Measurements from ENCODE around the gene DIP2B. TPM values are rescaled to one million over a fixed set of nuclear protein-coding genes. Genes with fewer than 3 reads are reported as not detected.
"Not testable (repeated sequence)": the region's sequence is repeated elsewhere in the genome, so short reads cannot be mapped to it uniquely, and the experiment has no call there.

The DIP2B gene
- total RNA-seq, 2 experiments from 2014 or later: 23.3 to 23.7 TPM

GRCh38 chr12:50541139-50541538 is 36.4 kb downstream of the DIP2B start:
- H3K4me3 Mint-ChIP-seq: no peak overlapping the region
- CTCF ChIA-PET: interaction anchor here (0.8 to 3.1 kb wide), 2 partner anchors 9 to 36 kb away, joined by 3 to 13 read pairs; partner anchors contain the start of gene DIP2B
- peaks cover 49% of the 10 kb centered on the region for H3K4me1 Mint-ChIP-seq (ENCODE audit: low read depth)
- H3K27me3 Mint-ChIP-seq: no peaks in the 10 kb centered on the region
- H3K9me3 Mint-ChIP-seq: no peaks in the 10 kb centered on the region
- POLR2A ChIA-PET: interaction anchor here (0.7 kb wide), 1 partner anchor 80 kb away, joined by 4 read pairs; no protein-coding TSS in a partner anchor
- no peak overlapping the region for H3K27ac Mint-ChIP-seq
- no peak for DNase-seq
- no peaks in the 10 kb centered on the region for H3K36me3 Mint-ChIP-seq
- intact Hi-C loops (cut with micrococcal nuclease): no loop called here

- no peaks in the 10 kb centered on the region for H3K27me3 Mint-ChIP-seq
- CTCF ChIA-PET: interaction anchor here (0.8 to 1.5 kb wide), 4 partner anchors 9 to 96 kb away, joined by 3 to 5 read pairs (median 3); no protein-coding TSS in a partner anchor
- intact Hi-C loops (cut with micrococcal nuclease): loop anchor here (1.0 kb wide), 7 partner anchors 10 to 355 kb away; no protein-coding TSS in a partner anchor
- no peak overlapping the region for H3K4me3 Mint-ChIP-seq
- H3K27ac Mint-ChIP-seq: peak overlapping the region; percentile 87
- H3K4me1 Mint-ChIP-seq (ENCODE audit: low read depth): peaks cover 48% of the 10 kb centered on the region
- H3K36me3 Mint-ChIP-seq: no peaks in the 10 kb centered on the region
- POLR2A ChIA-PET: interaction anchor here (0.7 to 2.3 kb wide), 8 partner anchors 10 to 79 kb away, joined by 4 to 21 read pairs (median 6); no protein-coding TSS in a partner anchor
- no peaks in the 10 kb centered on the region for H3K9me3 Mint-ChIP-seq
- peak; percentile 41 for DNase-seq
Observed at GRCh38 chr12:50542448-50542847, 37.7 kb downstream of the DIP2B start.

- H3K9me3 Mint-ChIP-seq; DNase-seq; H3K27me3 Mint-ChIP-seq; H3K36me3 Mint-ChIP-seq; intact Hi-C loops (cut with micrococcal nuclease); H3K4me3 Mint-ChIP-seq: not testable (repeated sequence)
- ChIA-PET POLR2A (interaction anchor here (0.7 to 2.3 kb wide), 8 partner anchors 11 to 78 kb away, joined by 3 to 21 read pairs (median 5); no protein-coding TSS in a partner anchor), CTCF (interaction anchor here (1.3 to 1.5 kb wide), 2 partner anchors 37 to 95 kb away, joined by 3 to 5 read pairs; no protein-coding TSS in a partner anchor)
- Mint-ChIP-seq H3K27ac (peak overlapping the region; percentile 87), H3K4me1 (ENCODE audit: low read depth) (peaks cover 41% of the 10 kb centered on the region)
Observed at GRCh38 chr12:50543188-50543587, 38.4 kb downstream of the DIP2B start.

GRCh38 chr12:50545213-50545612 is 40.4 kb downstream of the DIP2B start:
- Mint-ChIP-seq H3K4me1 (ENCODE audit: low read depth) (peaks cover 40% of the 10 kb centered on the region), H3K36me3 (no peaks in the 10 kb centered on the region), H3K4me3 (no peak overlapping the region), H3K27me3 (no peaks in the 10 kb centered on the region), H3K27ac (no peak overlapping the region), H3K9me3 (no peaks in the 10 kb centered on the region)
- no peak for DNase-seq
- ChIA-PET POLR2A (interaction anchor here (0.6 to 1.3 kb wide), 3 partner anchors 10 to 94 kb away, joined by 3 to 4 read pairs (median 4); no protein-coding TSS in a partner anchor), CTCF (no interaction called here)
- intact Hi-C loops (cut with micrococcal nuclease): no loop called here

- no peak for DNase-seq
- POLR2A ChIA-PET: interaction anchor here (0.7 to 1.3 kb wide), 2 partner anchors 11 to 94 kb away, joined by 3 to 4 read pairs; no protein-coding TSS in a partner anchor
- intact Hi-C loops (cut with micrococcal nuclease): no loop called here
- H3K4me3 Mint-ChIP-seq: no peak overlapping the region
- no peaks in the 10 kb centered on the region for H3K9me3 Mint-ChIP-seq
- CTCF ChIA-PET: no interaction called here
- no peak overlapping the region for H3K27ac Mint-ChIP-seq
- no peaks in the 10 kb centered on the region for H3K27me3 Mint-ChIP-seq
- H3K4me1 Mint-ChIP-seq (ENCODE audit: low read depth): peaks cover 44% of the 10 kb centered on the region
- H3K36me3 Mint-ChIP-seq: no peaks in the 10 kb centered on the region
Observed at GRCh38 chr12:50545786-50546185, 41.0 kb downstream of the DIP2B start.

- ChIA-PET POLR2A (interaction anchor here (1.3 kb wide), 1 partner anchor 12 kb away, joined by 3 read pairs; no protein-coding TSS in a partner anchor), CTCF (interaction anchor here (0.6 kb wide), 1 partner anchor 74 kb away, joined by 3 read pairs; no protein-coding TSS in a partner anchor)
- intact Hi-C loops (cut with micrococcal nuclease): no loop called here
- Mint-ChIP-seq H3K4me1 (ENCODE audit: low read depth) (peaks cover 45% of the 10 kb centered on the region), H3K27me3 (no peaks in the 10 kb centered on the region), H3K36me3 (no peaks in the 10 kb centered on the region), H3K9me3 (no peaks in the 10 kb centered on the region), H3K4me3 (no peak overlapping the region), H3K27ac (no peak overlapping the region)
- no peak for DNase-seq
Observed at GRCh38 chr12:50546441-50547318, 41.9 kb downstream of the DIP2B start.

GRCh38 chr12:50547742-50548141 is 43.0 kb downstream of the DIP2B start:
- Mint-ChIP-seq H3K4me3 (no peak overlapping the region), H3K27me3 (no peaks in the 10 kb centered on the region), H3K36me3 (no peaks in the 10 kb centered on the region), H3K4me1 (ENCODE audit: low read depth) (peaks cover 39% of the 10 kb centered on the region), H3K9me3 (no peaks in the 10 kb centered on the region), H3K27ac (no peak overlapping the region)
- intact Hi-C loops (cut with micrococcal nuclease): no loop called here
- ChIA-PET CTCF (interaction anchor here (0.6 to 1.7 kb wide), 3 partner anchors 21 to 73 kb away, joined by 3 read pairs; partner anchors contain the start of gene DIP2B), POLR2A (no interaction called here)
- no peak for DNase-seq

GRCh38 chr12:50549885-50550284 is 45.1 kb downstream of the DIP2B start:
- Mint-ChIP-seq H3K9me3 (no peaks in the 10 kb centered on the region), H3K27me3 (no peaks in the 10 kb centered on the region), H3K27ac (no peak overlapping the region), H3K4me1 (ENCODE audit: low read depth) (peaks cover 48% of the 10 kb centered on the region), H3K4me3 (no peak overlapping the region), H3K36me3 (peaks cover 4% of the 10 kb centered on the region)
- ChIA-PET CTCF (interaction anchor here (1.5 kb wide), 1 partner anchor 44 kb away, joined by 5 read pairs; no protein-coding TSS in a partner anchor), POLR2A (no interaction called here)
- intact Hi-C loops (cut with micrococcal nuclease): no loop called here
- DNase-seq: no peak

- peaks cover 52% of the 10 kb centered on the region for H3K4me1 Mint-ChIP-seq (ENCODE audit: low read depth)
- intact Hi-C loops (cut with micrococcal nuclease): no loop called here
- H3K27ac Mint-ChIP-seq: no peak overlapping the region
- ChIA-PET CTCF (interaction anchor here (0.7 to 1.5 kb wide), 2 partner anchors 44 to 622 kb away, joined by 3 to 5 read pairs; no protein-coding TSS in a partner anchor), POLR2A (no interaction called here)
- no peak overlapping the region for H3K4me3 Mint-ChIP-seq
- peaks cover 4% of the 10 kb centered on the region for H3K36me3 Mint-ChIP-seq
- no peak for DNase-seq
- H3K9me3 Mint-ChIP-seq: no peaks in the 10 kb centered on the region
- H3K27me3 Mint-ChIP-seq: no peaks in the 10 kb centered on the region
Observed at GRCh38 chr12:50550530-50551223, 45.9 kb downstream of the DIP2B start.

- ChIA-PET CTCF (no interaction called here), POLR2A (no interaction called here)
- H3K4me1 Mint-ChIP-seq (ENCODE audit: low read depth): peaks cover 47% of the 10 kb centered on the region
- no peaks in the 10 kb centered on the region for H3K9me3 Mint-ChIP-seq
- no peak overlapping the region for H3K4me3 Mint-ChIP-seq
- H3K27me3 Mint-ChIP-seq: no peaks in the 10 kb centered on the region
- no peak for DNase-seq
- H3K27ac Mint-ChIP-seq: no peak overlapping the region
- H3K36me3 Mint-ChIP-seq: peaks cover 4% of the 10 kb centered on the region
- intact Hi-C loops (cut with micrococcal nuclease): no loop called here
Observed at GRCh38 chr12:50551866-50552265, 47.1 kb downstream of the DIP2B start.

GRCh38 chr12:50554651-50555050 is 49.9 kb downstream of the DIP2B start:
- Mint-ChIP-seq H3K36me3 (peaks cover 4% of the 10 kb centered on the region), H3K27me3 (no peaks in the 10 kb centered on the region), H3K4me3 (no peak overlapping the region), H3K4me1 (ENCODE audit: low read depth) (peaks cover 60% of the 10 kb centered on the region), H3K27ac (peak overlapping the region; percentile 61), H3K9me3 (no peaks in the 10 kb centered on the region)
- ChIA-PET CTCF (interaction anchor here (1.7 kb wide), 1 partner anchor 84 kb away, joined by 5 read pairs; no protein-coding TSS in a partner anchor), POLR2A (interaction anchor here (0.5 to 3.1 kb wide), 6 partner anchors 10 to 50 kb away, joined by 3 to 21 read pairs (median 5); partner anchors contain the start of gene DIP2B)
- intact Hi-C loops (cut with micrococcal nuclease): loop anchor here (1.0 to 5.0 kb wide), 5 partner anchors 12 to 66 kb away; no protein-coding TSS in a partner anchor
- DNase-seq: no peak

Measured in activated CD4-positive, alpha-beta memory T cell treated with anti-CD3 and anti-CD28 coated beads for 36 hours (primary cell).